HFF-Myc (cell line): ENCODE data around the gene CORO7.
"Not testable (repeated sequence)": the region's sequence is repeated elsewhere in the genome, so short reads cannot be mapped to it uniquely, and the experiment has no call there.

ENCODE experiments used
- DNase-seq: peaks from one replicate; pipeline ENCODE4 v3.0.0-alpha.2; 2011; ENCODE audit warnings: low read depth; ENCODE audit errors: extremely low read depth
- H3K4me3 ChIP-seq: replicated peaks from 2 replicates; pipeline ENCODE4 v1.5.1; 2011; ENCODE audit warnings: low read depth, mild to moderate bottlenecking, control low read depth, low read length
- TF ChIP-seq, protein P1 (sequence below): IDR thresholded peaks from 2 replicates; pipeline ENCODE4 v1.5.1; 2012; ENCODE audit warnings: mild to moderate bottlenecking, low read depth, low read length, control low read depth; ENCODE audit errors: missing control alignments

Gene CORO7

GRCh38 chr16:4344983-4345835 is 71.2 kb downstream of the CORO7 start:
- no peak overlapping the region for H3K4me3 ChIP-seq
- no peak for DNase-seq
- TF ChIP-seq, protein P1, sequence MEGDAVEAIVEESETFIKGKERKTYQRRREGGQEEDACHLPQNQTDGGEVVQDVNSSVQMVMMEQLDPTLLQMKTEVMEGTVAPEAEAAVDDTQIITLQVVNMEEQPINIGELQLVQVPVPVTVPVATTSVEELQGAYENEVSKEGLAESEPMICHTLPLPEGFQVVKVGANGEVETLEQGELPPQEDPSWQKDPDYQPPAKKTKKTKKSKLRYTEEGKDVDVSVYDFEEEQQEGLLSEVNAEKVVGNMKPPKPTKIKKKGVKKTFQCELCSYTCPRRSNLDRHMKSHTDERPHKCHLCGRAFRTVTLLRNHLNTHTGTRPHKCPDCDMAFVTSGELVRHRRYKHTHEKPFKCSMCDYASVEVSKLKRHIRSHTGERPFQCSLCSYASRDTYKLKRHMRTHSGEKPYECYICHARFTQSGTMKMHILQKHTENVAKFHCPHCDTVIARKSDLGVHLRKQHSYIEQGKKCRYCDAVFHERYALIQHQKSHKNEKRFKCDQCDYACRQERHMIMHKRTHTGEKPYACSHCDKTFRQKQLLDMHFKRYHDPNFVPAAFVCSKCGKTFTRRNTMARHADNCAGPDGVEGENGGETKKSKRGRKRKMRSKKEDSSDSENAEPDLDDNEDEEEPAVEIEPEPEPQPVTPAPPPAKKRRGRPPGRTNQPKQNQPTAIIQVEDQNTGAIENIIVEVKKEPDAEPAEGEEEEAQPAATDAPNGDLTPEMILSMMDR, result no peak

- H3K4me3 ChIP-seq, DNase-seq: not testable (repeated sequence)
Observed at GRCh38 chr16:4344300-4344982, 72.0 kb downstream of the CORO7 start.

DNA sequence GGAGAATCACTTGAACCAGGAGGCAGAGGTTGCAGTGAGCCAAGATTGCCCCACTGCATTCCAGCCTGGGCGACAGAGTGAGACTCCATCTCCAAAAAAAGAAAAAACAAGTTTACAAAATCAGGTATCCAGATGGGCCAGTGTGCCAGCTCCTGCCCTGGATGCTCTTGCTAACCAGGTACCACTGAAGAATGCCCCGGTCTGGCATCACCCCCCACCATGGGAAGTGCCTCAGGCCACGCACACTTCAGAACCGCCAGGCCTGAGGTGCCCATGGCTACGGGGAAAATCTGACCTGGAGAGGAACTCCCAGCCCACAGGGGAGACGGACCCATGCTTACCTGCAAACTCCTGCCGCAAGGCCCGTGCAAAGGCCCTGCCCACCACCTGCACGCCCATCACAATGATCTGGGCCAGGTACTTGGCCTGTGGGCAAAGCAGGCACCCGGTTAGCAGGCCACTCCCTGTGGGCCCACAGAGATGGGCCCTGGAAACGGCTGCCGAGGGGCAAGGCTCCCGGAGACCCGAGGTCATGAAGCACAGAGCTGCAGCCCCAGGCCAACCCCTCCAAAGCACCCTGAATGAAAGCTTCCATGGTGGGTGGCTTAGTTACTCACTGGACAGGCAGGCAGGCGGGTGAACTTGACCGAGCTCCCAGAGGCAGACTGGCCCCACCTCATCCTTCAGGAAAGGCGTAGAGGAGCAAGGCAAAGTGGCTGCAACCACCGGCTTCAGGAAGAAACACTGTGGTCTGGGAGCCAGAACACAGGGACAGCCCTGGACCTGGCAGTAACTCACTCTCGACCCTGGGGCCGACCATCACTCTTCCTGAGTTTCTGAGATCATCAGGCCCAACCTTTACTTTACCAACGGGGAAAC is 73.3 kb downstream of the CORO7 start:
- TF ChIP-seq, protein P1, result no peak
- no peak overlapping the region for H3K4me3 ChIP-seq
- DNase-seq, result no peak

- DNase-seq, result no peak
- no peak overlapping the region for H3K4me3 ChIP-seq
- TF ChIP-seq, protein P1, result no peak
Observed at GRCh38 chr16:4341250-4341649, 75.1 kb downstream of the CORO7 start.

DNA sequence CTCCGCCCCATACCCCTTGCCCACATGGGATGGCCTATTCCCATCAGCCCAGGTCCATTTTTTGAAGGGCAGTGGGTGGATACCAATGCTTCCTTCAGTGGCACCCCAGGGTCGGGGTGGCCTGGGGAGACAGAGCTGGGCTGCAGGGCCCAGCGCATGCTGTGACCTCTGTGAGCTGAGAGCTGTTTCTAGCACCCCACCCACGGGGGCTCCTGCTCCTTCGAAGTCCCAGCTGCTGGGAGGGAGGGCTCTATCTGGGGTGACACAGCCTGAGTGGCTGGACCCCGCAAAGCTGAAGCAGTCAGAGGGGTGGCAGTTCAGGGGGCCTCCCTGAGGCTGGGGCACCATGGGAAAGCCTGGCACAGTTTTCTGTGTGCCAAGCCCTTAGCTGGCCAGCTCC is 76.0 kb downstream of the CORO7 start:
- DNase-seq, result no peak
- no peak overlapping the region for H3K4me3 ChIP-seq
- TF ChIP-seq, protein P1, result no peak

GRCh38 chr16:4339909-4340308 is 76.5 kb downstream of the CORO7 start:
- DNase-seq, result no peak
- TF ChIP-seq, protein P1, result no peak
- no peak overlapping the region for H3K4me3 ChIP-seq

DNA sequence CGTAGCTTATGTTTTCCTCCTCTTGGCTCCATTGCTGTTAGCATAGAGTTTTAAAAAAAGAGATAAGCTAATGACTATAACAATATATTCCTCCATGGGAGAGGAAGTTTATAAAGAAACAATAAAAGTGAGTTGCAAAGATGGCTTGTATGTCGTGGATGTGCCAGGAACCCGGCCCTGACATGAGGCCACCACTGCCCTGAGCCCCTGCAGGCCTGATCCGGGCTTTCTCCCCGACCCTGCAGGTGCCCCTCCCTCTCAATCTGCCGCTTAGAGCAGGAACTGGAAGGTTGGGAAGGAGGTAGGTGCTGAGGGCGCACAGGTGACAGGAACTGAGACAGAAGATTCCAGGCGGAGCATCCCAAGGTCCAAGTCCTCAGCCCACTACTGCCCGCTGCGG is 76.9 kb downstream of the CORO7 start:
- no peak overlapping the region for H3K4me3 ChIP-seq
- TF ChIP-seq, protein P1, result no peak
- no peak for DNase-seq
